ENCODE results near the gene HIP1. TPM values are rescaled to one million over a fixed set of nuclear protein-coding genes. Genes with fewer than 3 reads are reported as not detected.
A peak's percentile ranks its signal among the peaks of the same experiment; 100 is the strongest.

The HIP1 gene
- total and polyA plus RNA-seq, 12 donors, result 7.0 to 32.4 (median 23.4) TPM

- Histone ChIP-seq H3K27ac (no peak overlapping the region), H3K27me3 (no peaks in the 10 kb centered on the region), H3K36me3 (peaks cover 0 to 25% (median 0%) of the 10 kb centered on the region in 9 donors), H3K9me3 (no peaks in the 10 kb centered on the region), H3K4me1 (peaks cover 2 to 40% (median 20%) of the 10 kb centered on the region in 9 donors), H3K4me3 (no peak overlapping the region)
- intact Hi-C loops (cut with DNase I), result loop anchor here in 4 of 10 donors (5.0 to 10.0 kb wide), 3 partner anchors 68 to 121 kb away; no protein-coding TSS in a partner anchor
- 95 to 97% methylated on average over 9 of the region's 9 CpGs for WGBS, 2 donors
- DNase-seq, result no peak
- ATAC-seq, result no peak
- TF ChIP-seq CTCF (IDR thresholded peaks at IDR 0.05), result no peak
Observed at GRCh38 chr7:75735581-75736350, 3.0 kb downstream of the HIP1 start.

GRCh38 chr7:75734586-75735458 is 3.9 kb downstream of the HIP1 start:
- Histone ChIP-seq H3K27me3 (no peaks in the 10 kb centered on the region), H3K36me3 (peaks cover 0 to 25% (median 0%) of the 10 kb centered on the region in 9 donors), H3K9me3 (no peaks in the 10 kb centered on the region), H3K4me3 (no peak overlapping the region), H3K27ac (peak overlapping the region in 3 of 10 donors; percentile 7 to 41 (median 15)), H3K4me1 (peaks cover 2 to 38% (median 17%) of the 10 kb centered on the region in 9 donors)
- ATAC-seq (peak in 1 of 8 donors; percentile 2), DNase-seq (no peak)
- intact Hi-C loops (cut with DNase I), result loop anchor here in 4 of 10 donors (5.0 to 10.0 kb wide), 3 partner anchors 68 to 120 kb away; no protein-coding TSS in a partner anchor
- 68 to 76% methylated on average over 9 of the region's 9 CpGs for WGBS, 2 donors
- no peak for TF ChIP-seq CTCF (IDR thresholded peaks at IDR 0.05)

GRCh38 chr7:75732764-75733630 is 5.7 kb downstream of the HIP1 start:
- H3K9me3 ChIP-seq, result no peaks in the 10 kb centered on the region
- intact Hi-C loops (cut with DNase I), result loop anchor here in 3 of 10 donors (10.0 kb wide), 2 partner anchors 88 to 118 kb away; no protein-coding TSS in a partner anchor
- H3K27ac ChIP-seq, result no peak overlapping the region
- H3K4me1 ChIP-seq, result peaks cover 7 to 44% (median 21%) of the 10 kb centered on the region in 9 donors
- peak in 1 of 8 donors; percentile 24 for ATAC-seq
- DNase-seq, result no peak
- H3K27me3 ChIP-seq, result no peaks in the 10 kb centered on the region
- WGBS, 2 donors, result 66 to 71% methylated on average over 15 of the region's 15 CpGs
- TF ChIP-seq CTCF (IDR thresholded peaks at IDR 0.05), result no peak
- H3K36me3 ChIP-seq, result peaks cover 0 to 25% (median 0%) of the 10 kb centered on the region in 9 donors
- no peak overlapping the region for H3K4me3 ChIP-seq
